Activated T-cell treated with anti-CD3 and anti-CD28 coated beads, Interleukin-2, amount 50 U/mL, for 4 hours (primary cell): ENCODE results near the gene COBL. TPM values are rescaled to one million over a fixed set of nuclear protein-coding genes. Genes with fewer than 3 reads are reported as not detected.
"Not testable (repeated sequence)": the region's sequence is repeated elsewhere in the genome, so short reads cannot be mapped to it uniquely, and the experiment has no call there.

Experiments used
- ATAC-seq, 2 donors: fragments of 200-7000 bp; cut with Tn5 transposase; one replicate each; pipeline ENCODE4 v1.10.0; 2021
- DNase-seq: peaks from one replicate; pipeline ENCODE4 v3.0.0-alpha.2; 2020
- H3K27me3 Mint-ChIP-seq: one replicate; pipeline ENCODE4 v1.8.0; 2021; ENCODE audit warnings: low read depth, mixed read lengths
- H3K36me3 Mint-ChIP-seq: one replicate; pipeline ENCODE4 v1.8.0; 2022; ENCODE audit warnings: mixed read lengths; ENCODE audit not compliant: insufficient read depth
- H3K4me1 Mint-ChIP-seq: one replicate; pipeline ENCODE4 v1.8.0; 2021; ENCODE audit warnings: low read depth, mixed read lengths
- H3K4me3 Mint-ChIP-seq: one replicate; pipeline ENCODE4 v1.8.0; 2021; ENCODE audit warnings: mild to moderate bottlenecking, moderate library complexity, mixed read lengths
- H3K9me3 Mint-ChIP-seq: one replicate; pipeline ENCODE4 v1.8.0; 2021; ENCODE audit warnings: mixed read lengths
- total RNA-seq, 3 donors: library from RNA; stranded (reverse); gene quantifications; one replicate each; pipeline ENCODE4 v1.2.1, GENCODE V29; 2021

COBL gene
- total RNA-seq, 3 donors from 2014 or later, result 0.03 TPM; not detected in 2

- DNase-seq (no peak), ATAC-seq (no peak)
- H3K9me3 Mint-ChIP-seq, result no peaks in the 10 kb centered on the region
- no peaks in the 10 kb centered on the region for H3K36me3 Mint-ChIP-seq
- H3K27me3 Mint-ChIP-seq, result peaks cover 7% of the 10 kb centered on the region
- no peak overlapping the region for H3K4me3 Mint-ChIP-seq
- H3K4me1 Mint-ChIP-seq, result no peaks in the 10 kb centered on the region
Measured at GRCh38 chr7:51223505-51223904, 93.1 kb downstream of the COBL start.

- no peaks in the 10 kb centered on the region for H3K36me3 Mint-ChIP-seq
- ATAC-seq (no peak), DNase-seq (no peak)
- no peak overlapping the region for H3K4me3 Mint-ChIP-seq
- peaks cover 7% of the 10 kb centered on the region for H3K27me3 Mint-ChIP-seq
- no peaks in the 10 kb centered on the region for H3K9me3 Mint-ChIP-seq
- H3K4me1 Mint-ChIP-seq, result no peaks in the 10 kb centered on the region
Measured at GRCh38 chr7:51222916-51223315, 93.7 kb downstream of the COBL start.

- Mint-ChIP-seq H3K4me3 (no peak overlapping the region), H3K9me3 (no peaks in the 10 kb centered on the region), H3K27me3 (peaks cover 5% of the 10 kb centered on the region), H3K36me3 (no peaks in the 10 kb centered on the region), H3K4me1 (no peaks in the 10 kb centered on the region)
- ATAC-seq (no peak), DNase-seq (no peak)
Measured at GRCh38 chr7:51220226-51220625, 96.4 kb downstream of the COBL start.

- Mint-ChIP-seq H3K27me3 (peaks cover 5% of the 10 kb centered on the region), H3K4me3 (no peak overlapping the region), H3K36me3 (no peaks in the 10 kb centered on the region), H3K9me3 (no peaks in the 10 kb centered on the region), H3K4me1 (no peaks in the 10 kb centered on the region)
- ATAC-seq (no peak), DNase-seq (no peak)
Measured at GRCh38 chr7:51219261-51219988, 97.2 kb downstream of the COBL start.

GRCh38 chr7:51217804-51218203 lies 98.8 kb downstream of the COBL start:
- Mint-ChIP-seq H3K9me3 (no peaks in the 10 kb centered on the region), H3K4me3 (no peak overlapping the region), H3K4me1 (no peaks in the 10 kb centered on the region), H3K36me3 (no peaks in the 10 kb centered on the region), H3K27me3 (peaks cover 5% of the 10 kb centered on the region)
- ATAC-seq, result no peak
- DNase-seq, result no peak

GRCh38 chr7:51214098-51214497 lies 102.5 kb downstream of the COBL start:
- Mint-ChIP-seq H3K27me3 (no peaks in the 10 kb centered on the region), H3K36me3 (no peaks in the 10 kb centered on the region), H3K4me3 (no peak overlapping the region), H3K4me1 (no peaks in the 10 kb centered on the region), H3K9me3 (no peaks in the 10 kb centered on the region)
- DNase-seq (no peak), ATAC-seq (no peak)

- no peak overlapping the region for H3K4me3 Mint-ChIP-seq
- no peaks in the 10 kb centered on the region for H3K27me3 Mint-ChIP-seq
- no peaks in the 10 kb centered on the region for H3K36me3 Mint-ChIP-seq
- DNase-seq (no peak), ATAC-seq (peak in 1 of 2 donors; percentile 35)
- H3K9me3 Mint-ChIP-seq, result no peaks in the 10 kb centered on the region
- H3K4me1 Mint-ChIP-seq, result no peaks in the 10 kb centered on the region
Measured at GRCh38 chr7:51213618-51214017, 103.0 kb downstream of the COBL start.

- DNase-seq (no peak), ATAC-seq (no peak)
- H3K27me3 Mint-ChIP-seq, result no peaks in the 10 kb centered on the region
- peaks cover 4% of the 10 kb centered on the region for H3K9me3 Mint-ChIP-seq
- no peak overlapping the region for H3K4me3 Mint-ChIP-seq
- H3K36me3 Mint-ChIP-seq, result no peaks in the 10 kb centered on the region
- H3K4me1 Mint-ChIP-seq, result no peaks in the 10 kb centered on the region
Measured at GRCh38 chr7:51210766-51211165, 105.8 kb downstream of the COBL start.

GRCh38 chr7:51209426-51209825 lies 107.2 kb downstream of the COBL start:
- ATAC-seq, result no peak

GRCh38 chr7:51208125-51208524 lies 108.5 kb downstream of the COBL start:
- H3K36me3 Mint-ChIP-seq, H3K4me3 Mint-ChIP-seq, DNase-seq, H3K9me3 Mint-ChIP-seq, H3K27me3 Mint-ChIP-seq, H3K4me1 Mint-ChIP-seq, ATAC-seq: not testable (repeated sequence)

More at GRCh38 chr7:51209426-51209825, 107.2 kb downstream of the COBL start:
- Mint-ChIP-seq H3K27me3 (no peaks in the 10 kb centered on the region), H3K36me3 (no peaks in the 10 kb centered on the region), H3K4me3 (no peak overlapping the region), H3K9me3 (peaks cover 4% of the 10 kb centered on the region), H3K4me1 (no peaks in the 10 kb centered on the region)
- no peak for DNase-seq

- ATAC-seq (no peak), DNase-seq (no peak)
- no peaks in the 10 kb centered on the region for H3K36me3 Mint-ChIP-seq
- H3K4me1 Mint-ChIP-seq, result no peaks in the 10 kb centered on the region
- H3K9me3 Mint-ChIP-seq, result peaks cover 8% of the 10 kb centered on the region
- no peak overlapping the region for H3K4me3 Mint-ChIP-seq
- peaks cover 30% of the 10 kb centered on the region for H3K27me3 Mint-ChIP-seq
Measured at GRCh38 chr7:51198654-51199053, 118.0 kb downstream of the COBL start.

- ATAC-seq, result no peak
- no peak for DNase-seq
- no peak overlapping the region for H3K4me3 Mint-ChIP-seq
- H3K36me3 Mint-ChIP-seq, result no peaks in the 10 kb centered on the region
- no peaks in the 10 kb centered on the region for H3K9me3 Mint-ChIP-seq
- peaks cover 3% of the 10 kb centered on the region for H3K27me3 Mint-ChIP-seq
- no peaks in the 10 kb centered on the region for H3K4me1 Mint-ChIP-seq
Measured at GRCh38 chr7:51190969-51191368, 125.6 kb downstream of the COBL start.

GRCh38 chr7:51189777-51190176 lies 126.8 kb downstream of the COBL start:
- Mint-ChIP-seq H3K4me1 (no peaks in the 10 kb centered on the region), H3K27me3 (peaks cover 3% of the 10 kb centered on the region), H3K9me3 (no peaks in the 10 kb centered on the region), H3K4me3 (no peak overlapping the region), H3K36me3 (no peaks in the 10 kb centered on the region)
- DNase-seq (no peak), ATAC-seq (no peak)

- DNase-seq (no peak), ATAC-seq (no peak)
- Mint-ChIP-seq H3K9me3 (no peaks in the 10 kb centered on the region), H3K4me3 (no peak overlapping the region), H3K27me3 (peaks cover 2% of the 10 kb centered on the region), H3K4me1 (no peaks in the 10 kb centered on the region), H3K36me3 (no peaks in the 10 kb centered on the region)
Measured at GRCh38 chr7:51188987-51189386, 127.6 kb downstream of the COBL start.

GRCh38 chr7:51187941-51188340 lies 128.7 kb downstream of the COBL start:
- ATAC-seq (no peak), DNase-seq (no peak)
- Mint-ChIP-seq H3K9me3 (no peaks in the 10 kb centered on the region), H3K4me3 (no peak overlapping the region), H3K4me1 (no peaks in the 10 kb centered on the region), H3K27me3 (peaks cover 2% of the 10 kb centered on the region), H3K36me3 (no peaks in the 10 kb centered on the region)
